HEK293T (cell line): Measurements from ENCODE around the gene MSI1.

Source experiments
- CTCF ChIA-PET: fragments of 350-600 bp; formaldehyde crosslinking; extraction: SDS; loops from one replicate; lab custom pipeline; 2021; ENCODE audit warnings: antibody characterized with exemption, inconsistent platforms; lab: Yijun Ruan, JAX
- POLR2A ChIA-PET: fragments of 350-600 bp; formaldehyde crosslinking; extraction: SDS; loops from one replicate; lab custom pipeline; 2020; ENCODE audit warnings: antibody characterized with exemption, inconsistent platforms; lab: Yijun Ruan, JAX
- DNase-seq: peaks from one replicate; pipeline ENCODE4 v3.0.0; 2012; ENCODE audit warnings: mixed read lengths; ENCODE audit errors: extremely low spot score
- ARNT ChIP-seq: fragments of 450-650 bp; IDR thresholded peaks from 2 replicates; pipeline ENCODE4 v1.6.1; 2017; ENCODE audit warnings: mild to moderate bottlenecking
- BHLHE40 ChIP-seq: fragments of 450-650 bp; IDR thresholded peaks from 2 replicates; pipeline ENCODE4 v1.6.1; 2016; ENCODE audit warnings: mild to moderate bottlenecking, moderate library complexity, borderline replicate concordance
- CTBP1 ChIP-seq: fragments of 450-650 bp; IDR thresholded peaks from 2 replicates; pipeline ENCODE4 v1.6.1; 2016; ENCODE audit warnings: borderline replicate concordance
- ELF4 ChIP-seq: fragments of 450-650 bp; IDR thresholded peaks from 2 replicates; pipeline ENCODE4 v1.6.1; 2017; ENCODE audit warnings: antibody characterized with exemption
- FOXA1 ChIP-seq: fragments of 450-650 bp; IDR thresholded peaks from 2 replicates; pipeline ENCODE4 v1.6.1; 2016; ENCODE audit warnings: mild to moderate bottlenecking
- FOXK2 ChIP-seq: fragments of 450-650 bp; IDR thresholded peaks from 2 replicates; pipeline ENCODE4 v1.6.1; 2016; ENCODE audit warnings: mild to moderate bottlenecking
- FOXM1 ChIP-seq: fragments of 450-650 bp; IDR thresholded peaks from 2 replicates; pipeline ENCODE4 v1.6.1; 2017; ENCODE audit warnings: mild to moderate bottlenecking, borderline replicate concordance
- HDGF ChIP-seq: fragments of 450-650 bp; IDR thresholded peaks from 2 replicates; pipeline ENCODE4 v1.6.1; 2017; ENCODE audit warnings: antibody characterized with exemption, borderline replicate concordance
- L3MBTL2 ChIP-seq: fragments of 450-650 bp; conservative IDR thresholded peaks from 2 replicates; pipeline ENCODE4 v1.6.1; 2016; ENCODE audit warnings: mild to moderate bottlenecking
- LEF1 ChIP-seq: fragments of 450-650 bp; IDR thresholded peaks from 2 replicates; pipeline ENCODE4 v1.6.1; 2017; ENCODE audit warnings: mild to moderate bottlenecking, borderline replicate concordance
- NFRKB ChIP-seq: fragments of 450-650 bp; IDR thresholded peaks from 2 replicates; pipeline ENCODE4 v1.6.1; 2016; ENCODE audit warnings: mild to moderate bottlenecking, moderate library complexity
- PKNOX1 ChIP-seq: fragments of 450-650 bp; IDR thresholded peaks from 2 replicates; pipeline ENCODE4 v1.6.1; 2016
- SP1 ChIP-seq: fragments of 450-650 bp; IDR thresholded peaks from 2 replicates; pipeline ENCODE4 v1.6.1; 2017
- SUZ12 ChIP-seq: fragments of 450-650 bp; IDR thresholded peaks from 2 replicates; pipeline ENCODE4 v1.6.1; 2016; ENCODE audit warnings: mild to moderate bottlenecking
- TARDBP ChIP-seq: fragments of 450-650 bp; IDR thresholded peaks from 2 replicates; pipeline ENCODE4 v1.6.1; 2016
- ZNF384 ChIP-seq: fragments of 450-650 bp; IDR thresholded peaks from 2 replicates; pipeline ENCODE4 v1.6.1; 2016

The MSI1 gene

GRCh38 chr12:120368789-120369602 is at the start of gene MSI1:
Gene MSI1, minus strand, starts transcription at chr12:120369164. Its CDS starts 73 bp downstream, at chr12:120369091.
- TF ChIP-seq FOXM1 = no peak
- ChIA-PET CTCF (no interaction called here), POLR2A (interaction anchor here (1.2 kb wide), 1 partner anchor 67 kb away, joined by 3 read pairs; no protein-coding TSS in a partner anchor)
- DNase-seq = peak; percentile 62

- no peak for DNase-seq
- CTCF ChIA-PET = interaction anchor here (0.7 kb wide), 1 partner anchor 50 kb away, joined by 3 read pairs; no protein-coding TSS in a partner anchor
- TF ChIP-seq HDGF (no peak), FOXA1 (no peak), ZNF384 (no peak), SP1 (no peak), NFRKB (no peak), TARDBP (no peak), ELF4 (no peak), PKNOX1 (no peak), ARNT (no peak), SUZ12 (no peak), LEF1 (no peak), FOXK2 (no peak), CTBP1 (no peak), BHLHE40 (no peak), L3MBTL2 (no peak), FOXM1 (no peak)
- POLR2A ChIA-PET = no interaction called here
Measured at GRCh38 chr12:120417917-120418580, 49.1 kb upstream of the MSI1 start.

GRCh38 chr12:120416490-120417216 is 47.7 kb upstream of the MSI1 start:
- ChIA-PET CTCF (interaction anchor here (0.8 kb wide), 1 partner anchor 50 kb away, joined by 4 read pairs; no protein-coding TSS in a partner anchor), POLR2A (no interaction called here)
- no peak for DNase-seq
- TF ChIP-seq CTBP1 (no peak), BHLHE40 (no peak), PKNOX1 (no peak), HDGF (no peak), SUZ12 (no peak), FOXA1 (no peak), LEF1 (no peak), FOXM1 (no peak), SP1 (no peak), L3MBTL2 (no peak), ZNF384 (no peak), FOXK2 (no peak), ARNT (no peak), TARDBP (no peak), ELF4 (no peak), NFRKB (no peak)

GRCh38 chr12:120413901-120414695 is 45.1 kb upstream of the MSI1 start:
- ChIA-PET POLR2A (no interaction called here), CTCF (interaction anchor here (1.0 kb wide), 1 partner anchor 47 kb away, joined by 3 read pairs; no protein-coding TSS in a partner anchor)
- TF ChIP-seq ELF4 = no peak
- TF ChIP-seq FOXK2 = no peak
- no peak for TF ChIP-seq TARDBP
- no peak for TF ChIP-seq BHLHE40
- TF ChIP-seq FOXM1 = no peak
- TF ChIP-seq FOXA1 = no peak
- TF ChIP-seq NFRKB = no peak
- no peak for TF ChIP-seq PKNOX1
- peak; percentile 56; the same call in 1 of the 2 replicates for TF ChIP-seq L3MBTL2
- no peak for DNase-seq

GRCh38 chr12:120412421-120412820 is 43.5 kb upstream of the MSI1 start:
- ChIA-PET POLR2A (no interaction called here), CTCF (no interaction called here)
- TF ChIP-seq ARNT (no peak), SUZ12 (no peak), L3MBTL2 (no peak), FOXM1 (no peak), ZNF384 (no peak), LEF1 (no peak), SP1 (no peak), FOXK2 (no peak), BHLHE40 (no peak), CTBP1 (no peak), PKNOX1 (no peak), HDGF (no peak), TARDBP (no peak), ELF4 (no peak), FOXA1 (no peak), NFRKB (no peak)
- DNase-seq = no peak
